Skeletal muscle cell (primary cell): ENCODE measurements around the gene BEX2.
"Not testable (repeated sequence)": the region's sequence is repeated elsewhere in the genome, so short reads cannot be mapped to it uniquely, and the experiment has no call there.

Experiments
- DNase-seq: peaks from one replicate; pipeline ENCODE4 v3.0.0-alpha.2; 2010; ENCODE audit warnings: low read depth
- H3K4me3 ChIP-seq: 2 replicates; pipeline ENCODE4 v1.5.1; 2011; ENCODE audit warnings: low read depth, mild to moderate bottlenecking, control low read depth, low read length, moderate library complexity

BEX2 gene

GRCh38 chrX:103310555-103311398 is at the start of gene BEX2:
Gene BEX2, minus strand, starts transcription at chrX:103310990. Its CDS starts 1,014 bp downstream, at chrX:103309976.
- no peak for DNase-seq
- peak within 1 kb of the TSS; percentile 54 for H3K4me3 ChIP-seq

GRCh38 chrX:103360092-103360491 is 49.3 kb upstream of the BEX2 start:
- DNase-seq: no peak
- H3K4me3 ChIP-seq: no peak overlapping the region

- not testable (repeated sequence) for H3K4me3 ChIP-seq
These were observed 48.8 kb upstream of the BEX2 start for GRCh38 chrX:103359605-103360004.

GRCh38 chrX:103357871-103358270 is 47.1 kb upstream of the BEX2 start:
- H3K4me3 ChIP-seq: peak overlapping the region; percentile 78
- no peak for DNase-seq

More at GRCh38 chrX:103359605-103360004, 48.8 kb upstream of the BEX2 start:
- DNase-seq: not testable (repeated sequence)

GRCh38 chrX:103356858-103357257 is 46.1 kb upstream of the BEX2 start:
- H3K4me3 ChIP-seq: peak overlapping the region; percentile 78
- no peak for DNase-seq

GRCh38 chrX:103356130-103356798 is 45.5 kb upstream of the BEX2 start, which contains the start of gene TCEAL9:
Gene TCEAL9, plus strand, starts transcription at chrX:103356506. Its CDS starts 1,179 bp downstream, at chrX:103357685.
- DNase-seq: peak; percentile 62
- peak within 1 kb of the TSS; percentile 78 for H3K4me3 ChIP-seq

- H3K4me3 ChIP-seq: no peak overlapping the region
- DNase-seq: no peak
These were observed 37.0 kb upstream of the BEX2 start for GRCh38 chrX:103347682-103348397.

GRCh38 chrX:103344606-103345005 is 33.8 kb upstream of the BEX2 start:
- H3K4me3 ChIP-seq: no peak overlapping the region
- DNase-seq: no peak

GRCh38 chrX:103343105-103343504 is 32.3 kb upstream of the BEX2 start:
- DNase-seq: no peak
- no peak overlapping the region for H3K4me3 ChIP-seq

- DNase-seq: no peak
- H3K4me3 ChIP-seq: no peak overlapping the region
These were observed 27.9 kb upstream of the BEX2 start for GRCh38 chrX:103338663-103339062.

GRCh38 chrX:103330681-103331288 is 20.0 kb upstream of the BEX2 start:
- DNase-seq: no peak
- H3K4me3 ChIP-seq: peak overlapping the region; percentile 53

- peak within 1 kb of the TSS; percentile 53 for H3K4me3 ChIP-seq
- DNase-seq: no peak
These were observed 19.2 kb upstream of the BEX2 start, which contains the start of gene TCEAL7 for GRCh38 chrX:103329991-103330390. Gene TCEAL7, plus strand, starts transcription at chrX:103330239. Its CDS starts 1,165 bp downstream, at chrX:103331404.

GRCh38 chrX:103311399-103311780 is 600 bp upstream of the BEX2 start:
- H3K4me3 ChIP-seq: no peak overlapping the region
- DNase-seq: no peak

GRCh38 chrX:103309860-103310554 is 783 bp downstream of the BEX2 start:
- DNase-seq: no peak
- peak overlapping the region; percentile 54 for H3K4me3 ChIP-seq

- not testable (repeated sequence) for DNase-seq
These were observed 5.1 kb downstream of the BEX2 start for GRCh38 chrX:103305666-103306065.

GRCh38 chrX:103304705-103305104 is 6.1 kb downstream of the BEX2 start:
- H3K4me3 ChIP-seq: no peak overlapping the region
- DNase-seq: no peak

More at GRCh38 chrX:103305666-103306065, 5.1 kb downstream of the BEX2 start:
- not testable (repeated sequence) for H3K4me3 ChIP-seq

- H3K4me3 ChIP-seq: no peak overlapping the region
- DNase-seq: no peak
These were observed 17.7 kb downstream of the BEX2 start for GRCh38 chrX:103293118-103293517.

GRCh38 chrX:103279624-103280023 is 31.2 kb downstream of the BEX2 start:
- DNase-seq: no peak
- H3K4me3 ChIP-seq: no peak overlapping the region

GRCh38 chrX:103276581-103277002 is 34.2 kb downstream of the BEX2 start, which contains the start of gene TCEAL5:
Gene TCEAL5, minus strand, starts transcription at chrX:103276750. Its CDS starts 2,187 bp downstream, at chrX:103274563.
- no peak within 1 kb of the TSS for H3K4me3 ChIP-seq

More at GRCh38 chrX:103276581-103277002, 34.2 kb downstream of the BEX2 start, which contains the start of gene TCEAL5:
- no peak for DNase-seq
